GM18508 (cell line): ENCODE results near the gene SMIM9.

Experiments used
- ATAC-seq: cut with Tn5 transposase; IDR thresholded peaks from one replicate; pipeline ENCODE4 v1.9.1; 2021; ENCODE audit warnings: moderate number of reproducible peaks; ENCODE audit not compliant: insufficient read depth, unreplicated experiment

The SMIM9 gene

DNA sequence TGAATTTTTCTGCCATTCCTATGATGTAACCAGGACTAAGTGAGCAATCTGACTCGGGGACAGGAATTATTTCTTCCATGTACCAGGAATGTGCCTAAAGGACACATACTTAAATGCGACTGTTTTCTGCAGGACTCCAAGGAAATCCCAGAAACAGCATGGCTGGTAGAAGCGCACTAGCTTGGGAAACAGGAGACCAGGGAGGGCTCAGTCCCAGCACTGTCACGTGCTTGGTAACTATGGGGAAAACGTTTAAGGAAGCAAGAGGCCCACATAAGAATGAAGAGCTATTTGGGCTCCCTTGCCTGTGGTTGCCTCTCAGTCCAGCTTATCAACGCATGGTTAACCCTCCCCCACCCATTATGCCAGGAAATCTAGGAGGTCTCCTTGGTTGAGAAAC, 48.7 kb downstream of the SMIM9 start:
- ATAC-seq: no peak

DNA sequence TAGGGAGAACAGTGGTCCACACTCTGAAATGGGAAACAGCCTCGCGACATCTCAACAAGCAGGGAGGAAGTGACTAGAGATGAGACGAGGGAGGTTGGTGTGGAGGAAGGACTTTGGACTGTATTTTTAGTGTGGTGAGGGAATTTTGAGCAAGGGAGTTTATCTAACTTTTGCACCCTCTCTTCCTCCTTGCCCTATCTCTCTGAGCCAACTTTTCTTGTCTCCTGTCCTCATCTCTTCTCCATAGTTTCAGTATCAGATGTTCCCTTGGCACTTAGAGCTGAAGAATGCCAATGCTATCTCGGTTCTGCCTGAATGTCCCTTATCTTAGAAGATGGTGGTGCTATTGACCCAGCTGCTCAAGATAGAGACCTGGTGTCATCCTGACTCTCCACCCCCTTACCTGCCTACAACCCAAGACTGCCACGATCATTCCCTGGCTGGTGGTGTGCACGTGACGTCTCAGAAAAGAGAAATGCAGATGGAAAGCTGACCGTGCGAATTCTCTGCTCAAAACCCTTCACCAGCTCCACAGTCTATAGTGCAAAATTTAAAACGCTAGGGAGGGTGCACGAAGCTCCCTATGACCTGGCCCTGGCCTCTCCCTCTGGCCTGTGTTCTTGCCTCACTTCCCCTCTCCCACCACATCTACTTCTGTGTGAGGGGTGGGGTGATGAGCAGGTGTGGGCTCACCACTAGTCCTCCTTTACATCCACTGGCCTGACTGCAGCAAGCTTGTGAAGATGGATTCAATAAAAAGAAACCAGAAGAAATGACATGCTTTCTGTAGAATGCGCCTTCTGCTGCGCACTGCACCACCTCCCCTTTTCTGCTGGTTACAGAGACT, 50.1 kb downstream of the SMIM9 start:
- ATAC-seq: no peak

DNA sequence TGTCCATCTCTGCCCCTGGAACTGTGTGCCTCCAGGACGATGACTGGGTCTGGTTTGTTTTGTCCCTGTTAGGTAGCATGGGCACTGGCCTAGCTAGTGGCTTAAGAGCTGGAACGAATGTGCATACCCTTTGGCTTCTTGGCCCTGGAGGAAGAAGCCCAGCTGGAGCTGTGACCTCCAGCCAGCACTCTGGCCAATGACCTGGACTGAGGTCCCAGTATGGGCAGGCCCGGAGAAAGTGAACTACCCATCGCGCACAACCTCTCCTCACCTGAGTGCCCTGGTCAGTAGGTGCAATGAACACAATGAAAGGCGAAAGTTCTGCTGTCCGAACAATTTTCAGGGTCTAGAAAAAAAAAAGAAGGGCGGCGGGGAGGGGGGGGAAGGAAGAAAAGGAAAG, 53.5 kb downstream of the SMIM9 start:
- no peak for ATAC-seq

DNA sequence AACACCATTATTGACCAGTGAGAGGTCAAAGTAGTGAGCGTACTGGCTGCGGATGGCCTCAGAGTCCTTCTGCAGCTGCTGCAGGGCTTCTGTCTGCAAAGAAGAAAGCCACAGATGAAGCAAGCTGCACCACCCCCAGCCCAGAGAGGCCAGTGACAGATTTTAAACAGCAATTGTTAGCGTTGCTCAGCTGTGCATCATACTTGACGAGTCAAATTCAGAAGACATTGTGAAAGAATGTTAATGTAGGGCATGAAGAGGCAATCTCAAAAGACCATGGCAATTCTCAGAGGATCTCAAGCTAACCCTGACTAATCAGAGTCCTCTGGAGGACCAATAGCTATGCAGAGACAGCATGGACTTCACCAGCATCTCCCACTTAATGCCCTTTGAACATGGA, 55.2 kb downstream of the SMIM9 start:
- ATAC-seq: no peak

DNA sequence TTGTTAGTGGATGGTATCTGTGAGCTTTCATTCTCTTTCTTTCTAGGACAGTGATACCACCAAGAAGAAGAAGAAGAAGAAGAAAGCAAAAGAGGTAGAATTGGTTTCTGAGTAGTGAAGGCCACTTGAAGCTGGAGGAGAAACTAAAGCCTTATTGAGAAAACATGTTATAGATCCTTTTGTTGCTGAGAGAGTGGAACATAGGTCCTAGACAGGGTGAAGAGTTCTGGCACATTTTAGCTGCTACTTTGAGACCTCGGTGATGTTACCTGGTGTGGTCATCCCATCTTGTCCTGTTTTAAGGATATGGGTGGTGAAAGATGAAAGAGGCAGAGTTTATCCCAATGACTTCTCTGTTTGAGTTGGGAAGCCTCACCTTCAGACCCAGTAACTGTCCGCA, 57.7 kb downstream of the SMIM9 start:
- no peak for ATAC-seq

DNA sequence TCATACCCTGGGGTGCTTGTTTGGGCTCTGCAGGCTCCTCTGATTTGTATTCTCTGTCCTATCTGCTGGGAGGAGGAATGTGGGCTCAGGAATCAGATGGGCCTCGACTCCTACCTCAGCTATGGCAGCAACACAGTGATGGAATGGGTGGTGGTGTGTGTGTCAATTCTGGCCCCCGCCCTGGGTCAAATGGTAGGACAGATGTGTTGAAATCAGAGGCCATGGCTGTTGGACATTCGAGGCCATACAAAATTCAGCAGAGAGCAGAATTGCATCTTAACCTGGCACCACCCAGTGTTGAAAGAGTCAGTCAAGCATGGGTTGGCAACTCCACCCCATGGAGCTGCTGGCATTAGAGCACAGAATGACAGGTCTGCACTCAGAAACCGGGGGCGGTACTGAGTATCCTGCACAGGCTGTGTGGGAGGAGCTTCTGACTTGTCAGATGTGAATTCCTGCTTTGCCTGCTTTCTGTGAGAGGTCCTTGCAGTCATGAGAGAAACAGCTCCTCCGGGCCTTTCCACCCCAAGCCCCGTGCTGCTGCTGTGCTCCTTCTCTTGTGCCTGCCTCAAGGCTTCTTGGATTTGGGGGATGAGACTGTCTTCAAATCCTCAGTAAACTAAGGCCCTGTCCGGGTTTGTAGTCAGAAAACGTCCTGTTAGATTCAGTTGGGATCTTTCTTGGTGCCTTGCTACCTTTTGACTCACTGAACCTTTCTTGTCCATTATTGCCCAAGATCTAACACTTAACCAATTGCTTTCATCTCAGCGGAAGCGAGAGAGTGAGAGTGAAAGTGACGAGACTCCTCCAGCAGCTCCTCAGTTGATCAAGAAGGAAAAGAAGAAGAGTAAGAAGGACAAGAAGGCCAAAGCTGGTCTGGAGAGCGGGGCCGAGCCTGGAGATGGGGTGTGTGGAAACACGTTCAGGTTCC, 58.8 kb downstream of the SMIM9 start:
- no peak for ATAC-seq

DNA sequence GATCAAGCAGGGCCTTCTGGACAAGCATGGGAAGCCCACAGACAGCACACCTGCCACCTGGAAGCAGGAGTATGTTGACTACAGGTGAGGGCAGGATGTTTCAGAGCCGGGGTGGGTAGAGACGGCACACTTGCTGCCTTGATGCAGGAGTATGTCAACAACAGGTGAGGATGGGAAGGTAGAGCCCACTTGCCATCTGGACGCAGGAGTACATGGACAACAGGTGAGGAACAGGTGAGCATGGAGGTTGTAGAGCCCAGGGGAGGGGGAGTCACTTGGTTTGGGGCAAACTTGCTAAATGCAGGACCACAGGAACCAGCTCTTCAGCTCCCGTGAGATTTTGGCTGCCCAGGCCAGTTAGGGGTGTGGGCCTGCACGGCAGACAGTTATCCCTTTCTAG, 59.8 kb downstream of the SMIM9 start:
- ATAC-seq: no peak
